Ishikawa (cell line): Measurements from ENCODE around the gene DYNLT4.

Experiments
- CEBPB ChIP-seq: IDR thresholded peaks from 2 replicates; pipeline ENCODE4 v1.6.1; 2012
- CREB1 ChIP-seq: IDR thresholded peaks from 2 replicates; pipeline ENCODE4 v1.6.1; 2012; ENCODE audit warnings: low read depth
- EP300 ChIP-seq: IDR thresholded peaks from 2 replicates; pipeline ENCODE4 v1.6.1; 2012; ENCODE audit warnings: borderline replicate concordance
- NFIC ChIP-seq: IDR thresholded peaks from 2 replicates; pipeline ENCODE4 v1.6.1; 2012
- RAD21 ChIP-seq: IDR thresholded peaks from 2 replicates; pipeline ENCODE4 v1.6.1; 2012; ENCODE audit warnings: low read depth
- REST ChIP-seq: IDR thresholded peaks from 2 replicates; pipeline ENCODE4 v1.6.1; 2012; ENCODE audit warnings: low read depth, mild to moderate bottlenecking
- TAF1 ChIP-seq: IDR thresholded peaks from 2 replicates; pipeline ENCODE4 v1.6.1; 2012; ENCODE audit warnings: low read depth, mild to moderate bottlenecking
- TEAD4 ChIP-seq: IDR thresholded peaks from 2 replicates; pipeline ENCODE4 v1.6.1; 2012
- YY1 ChIP-seq: IDR thresholded peaks from 2 replicates; pipeline ENCODE4 v1.6.1; 2012; ENCODE audit warnings: low read depth
- ZBTB7A ChIP-seq: IDR thresholded peaks from 2 replicates; pipeline ENCODE4 v1.6.1; 2012; ENCODE audit warnings: low read depth
- TF ChIP-seq, protein P1 (sequence below): IDR thresholded peaks from 2 replicates; pipeline ENCODE4 v1.6.1; 2012
- TF ChIP-seq, protein P2 (sequence below): IDR thresholded peaks from 2 replicates; pipeline ENCODE4 v1.6.1; 2012

- no peak for TF ChIP-seq EP300
- TF ChIP-seq RAD21: no peak
- TF ChIP-seq REST: no peak
- no peak for TF ChIP-seq TAF1
- TF ChIP-seq YY1: no peak
- TF ChIP-seq CREB1: no peak
- TF ChIP-seq, protein P1, sequence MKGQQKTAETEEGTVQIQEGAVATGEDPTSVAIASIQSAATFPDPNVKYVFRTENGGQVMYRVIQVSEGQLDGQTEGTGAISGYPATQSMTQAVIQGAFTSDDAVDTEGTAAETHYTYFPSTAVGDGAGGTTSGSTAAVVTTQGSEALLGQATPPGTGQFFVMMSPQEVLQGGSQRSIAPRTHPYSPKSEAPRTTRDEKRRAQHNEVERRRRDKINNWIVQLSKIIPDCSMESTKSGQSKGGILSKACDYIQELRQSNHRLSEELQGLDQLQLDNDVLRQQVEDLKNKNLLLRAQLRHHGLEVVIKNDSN: no peak
- TF ChIP-seq, protein P2, sequence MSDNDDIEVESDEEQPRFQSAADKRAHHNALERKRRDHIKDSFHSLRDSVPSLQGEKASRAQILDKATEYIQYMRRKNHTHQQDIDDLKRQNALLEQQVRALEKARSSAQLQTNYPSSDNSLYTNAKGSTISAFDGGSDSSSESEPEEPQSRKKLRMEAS: no peak
- TF ChIP-seq ZBTB7A: no peak
- TF ChIP-seq CEBPB: no peak
- TF ChIP-seq TEAD4: no peak
- TF ChIP-seq NFIC: no peak
These were observed 5.8 kb upstream of the DYNLT4 start for GRCh38 chr1:44812822-44813543.
